Hematopoietic multipotent progenitor cell treated with erythropoietin and hydrocortisone succinate and interleukin-3 and kit ligand, for 4 days (in vitro differentiated cells): Measurements from ENCODE around the gene PPTC7.
"Not testable (repeated sequence)": the region's sequence is repeated elsewhere in the genome, so short reads cannot be mapped to it uniquely, and the experiment has no call there.

Experiments
- DNase-seq: peaks from one replicate; pipeline ENCODE4 v3.0.0-alpha.2; 2015

The PPTC7 gene, protein sequence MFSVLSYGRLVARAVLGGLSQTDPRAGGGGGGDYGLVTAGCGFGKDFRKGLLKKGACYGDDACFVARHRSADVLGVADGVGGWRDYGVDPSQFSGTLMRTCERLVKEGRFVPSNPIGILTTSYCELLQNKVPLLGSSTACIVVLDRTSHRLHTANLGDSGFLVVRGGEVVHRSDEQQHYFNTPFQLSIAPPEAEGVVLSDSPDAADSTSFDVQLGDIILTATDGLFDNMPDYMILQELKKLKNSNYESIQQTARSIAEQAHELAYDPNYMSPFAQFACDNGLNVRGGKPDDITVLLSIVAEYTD

DNA sequence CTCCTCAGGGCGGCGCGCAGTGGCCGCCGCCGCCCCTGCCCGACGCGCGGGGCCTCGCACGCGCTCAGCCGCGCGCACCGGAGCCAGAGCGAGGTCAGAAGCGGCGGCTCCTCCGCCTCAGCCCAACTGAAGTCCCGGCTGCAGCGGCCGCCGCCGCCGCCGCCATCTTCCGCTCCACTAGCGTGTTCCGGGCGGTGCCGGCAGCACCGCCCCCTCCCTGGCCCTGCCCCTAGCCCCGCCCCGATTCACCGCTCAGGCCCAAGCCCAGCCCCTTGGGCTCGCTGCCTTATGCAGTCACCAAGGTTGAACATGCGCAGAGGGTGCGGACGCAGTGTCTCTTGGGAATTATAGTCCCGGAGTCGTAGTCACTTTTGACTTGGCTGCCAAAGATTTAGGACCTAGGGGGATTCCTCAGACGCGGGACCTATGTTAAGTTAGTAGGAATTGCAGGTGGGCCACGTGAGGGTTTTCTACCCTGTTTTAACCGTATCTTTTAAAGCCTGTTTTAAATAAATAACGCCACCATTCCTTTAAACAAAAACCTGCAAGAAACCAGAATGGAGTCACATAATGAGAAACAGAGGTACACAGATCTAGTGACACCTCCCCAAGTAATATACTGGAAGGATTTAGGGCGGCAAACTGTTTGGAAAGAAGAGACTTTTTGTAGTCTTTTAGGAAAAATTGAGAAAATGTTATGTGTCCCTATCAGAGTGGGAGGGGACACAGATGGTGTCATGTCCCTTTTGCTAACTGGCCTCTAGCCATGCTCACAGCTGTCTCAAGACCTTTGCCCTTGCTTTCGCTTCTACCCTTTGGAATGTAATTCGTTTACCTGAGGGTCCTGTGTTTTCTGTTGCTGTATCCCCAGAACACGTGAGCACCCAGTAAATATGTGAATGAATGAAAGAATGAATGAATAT, at the start of gene PPTC7:
Gene PPTC7, minus strand, starts transcription at position 182 of the 923 bp plus-strand sequence. CDS start 287 bp downstream, outside the sequence.
- DNase-seq: peak; percentile 99

DNA sequence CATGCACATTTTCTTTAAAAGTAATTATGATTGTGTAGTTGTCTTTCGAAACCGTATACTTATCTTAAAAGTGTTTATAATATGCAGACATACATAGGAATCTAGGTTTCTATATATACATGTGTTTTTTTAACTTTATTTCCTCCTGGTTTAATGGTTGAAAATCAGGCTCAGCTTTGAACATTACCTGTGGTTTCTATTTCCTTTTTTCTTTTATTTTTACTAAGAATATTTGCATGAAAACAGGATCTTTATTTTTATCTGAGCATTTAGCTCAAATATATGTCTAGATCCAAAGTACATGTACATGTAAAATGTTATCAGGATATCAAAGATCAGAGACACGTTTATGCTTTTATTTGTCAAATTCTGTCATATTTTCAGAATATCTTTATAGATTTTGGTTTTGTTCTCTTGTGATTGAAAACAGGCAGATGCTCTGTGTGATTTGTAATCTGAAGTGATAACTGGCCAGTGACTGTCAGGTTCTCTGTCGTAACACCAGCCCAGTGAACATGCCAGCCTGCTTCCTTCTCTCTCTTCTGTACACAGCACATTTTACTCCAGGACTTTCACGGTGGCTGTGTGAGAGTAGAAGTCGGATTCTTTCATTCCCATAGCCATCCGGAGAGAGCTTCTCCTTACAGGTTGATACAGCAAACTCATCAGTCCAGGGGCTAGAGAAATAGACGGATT, 44.5 kb upstream of the PPTC7 start:
- DNase-seq: no peak

DNA sequence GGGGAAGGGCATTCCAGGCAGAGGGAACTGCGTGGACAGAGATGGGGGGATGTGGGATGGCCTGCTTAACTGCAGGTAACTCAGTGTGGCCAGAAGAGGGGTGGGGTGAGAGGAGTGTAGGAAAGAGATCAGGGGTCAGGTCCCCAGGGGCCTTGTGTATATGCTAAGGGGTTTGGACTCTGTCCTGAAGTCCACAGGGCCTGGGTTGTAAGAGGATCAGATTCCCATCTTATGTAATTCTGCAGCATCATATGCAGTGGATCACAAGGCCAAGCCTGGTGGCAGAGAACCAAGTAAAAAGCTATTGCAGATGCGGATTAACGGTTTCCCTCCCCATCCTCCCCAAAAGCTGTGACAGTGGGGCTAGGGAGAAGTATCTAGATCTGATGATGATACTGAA, 39.5 kb upstream of the PPTC7 start:
- DNase-seq: no peak

DNA sequence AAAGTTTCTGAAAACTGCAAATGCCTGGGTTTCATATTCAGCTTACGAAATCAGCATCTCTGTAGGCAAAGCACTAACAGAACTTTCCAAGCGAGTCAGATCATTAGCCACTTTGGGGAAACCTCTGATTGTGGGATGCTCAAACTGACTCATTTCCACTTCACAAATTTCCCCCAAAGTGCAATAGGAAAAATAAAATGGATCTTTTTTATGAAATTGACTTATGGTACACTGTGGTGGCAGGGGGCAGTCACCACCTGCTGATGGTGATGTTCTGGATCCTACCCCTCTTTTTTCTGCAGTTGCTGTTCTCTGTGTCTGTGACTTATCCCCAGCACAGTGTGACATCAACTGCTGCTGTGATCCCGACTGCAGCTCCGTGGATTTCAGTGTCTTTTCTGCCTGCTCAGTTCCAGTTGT, 36.4 kb upstream of the PPTC7 start:
- DNase-seq: peak; percentile 37

GRCh38 chr12:110616471-110617115, 33.5 kb upstream of the PPTC7 start:
- DNase-seq: no peak

DNA sequence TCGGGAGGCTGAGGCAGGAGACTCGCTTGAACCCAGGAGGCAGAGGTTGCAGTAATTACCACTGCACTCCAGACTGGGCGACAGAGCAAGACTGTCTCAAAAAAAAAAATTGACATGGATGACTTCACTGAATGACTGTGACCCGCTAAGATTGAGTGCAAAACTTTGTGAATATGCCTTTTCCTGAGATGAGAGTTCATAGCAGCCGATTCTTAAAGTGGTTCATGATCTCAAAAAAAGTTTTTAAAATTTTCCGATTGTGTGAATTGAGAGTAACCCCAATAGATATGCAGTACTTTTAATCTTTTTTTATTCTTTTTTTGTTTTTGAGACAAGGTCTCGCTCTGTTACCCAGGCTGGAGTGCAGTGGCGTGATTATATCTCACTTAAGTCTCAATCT, 32.1 kb upstream of the PPTC7 start:
- no peak for DNase-seq

- DNase-seq: peak; percentile 98
Measured at GRCh38 chr12:110613771-110614684, 30.9 kb upstream of the PPTC7 start, which contains the start of gene TCTN1. Gene TCTN1, plus strand, starts transcription at chr12:110614129. Its CDS starts 54 bp downstream, at chr12:110614183.

DNA sequence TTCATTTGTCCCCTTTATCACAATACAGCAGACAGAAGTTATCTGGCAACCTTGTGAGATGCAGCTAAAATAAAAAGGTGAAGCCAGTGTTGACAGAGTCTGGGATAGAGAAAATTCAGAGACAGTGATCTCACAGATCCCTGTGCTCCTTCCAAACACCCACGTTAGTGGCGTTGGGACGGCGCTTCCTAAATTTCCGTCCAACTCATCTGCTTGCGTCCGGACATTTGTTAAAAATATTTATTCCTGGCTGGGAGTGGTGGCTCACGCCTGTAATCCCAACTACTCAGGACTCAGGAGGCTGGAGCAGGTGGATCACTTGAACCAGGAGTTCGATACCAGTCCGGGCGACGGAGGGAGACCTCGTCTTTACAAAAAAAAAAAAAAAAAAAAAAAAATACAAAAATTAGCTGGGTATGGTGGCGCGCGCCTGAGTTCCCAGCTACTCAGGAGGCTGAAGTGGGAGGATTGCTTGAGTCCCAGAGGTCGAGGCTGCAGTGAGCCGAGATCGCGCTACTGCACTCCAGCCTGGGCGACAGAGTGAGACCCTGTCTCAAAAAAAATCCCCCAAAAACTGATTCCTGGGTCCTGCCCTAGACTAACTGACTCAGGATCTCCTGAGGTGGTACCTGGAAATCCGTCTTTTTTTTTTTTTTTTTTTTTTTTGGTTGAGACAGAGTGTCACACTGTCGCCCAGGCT, 30.1 kb upstream of the PPTC7 start:
- no peak for DNase-seq

GRCh38 chr12:110606253-110606611, 23.1 kb upstream of the PPTC7 start:
- no peak for DNase-seq

- peak; percentile 86 for DNase-seq
Measured at GRCh38 chr12:110602085-110602814, 19.1 kb upstream of the PPTC7 start.

DNA sequence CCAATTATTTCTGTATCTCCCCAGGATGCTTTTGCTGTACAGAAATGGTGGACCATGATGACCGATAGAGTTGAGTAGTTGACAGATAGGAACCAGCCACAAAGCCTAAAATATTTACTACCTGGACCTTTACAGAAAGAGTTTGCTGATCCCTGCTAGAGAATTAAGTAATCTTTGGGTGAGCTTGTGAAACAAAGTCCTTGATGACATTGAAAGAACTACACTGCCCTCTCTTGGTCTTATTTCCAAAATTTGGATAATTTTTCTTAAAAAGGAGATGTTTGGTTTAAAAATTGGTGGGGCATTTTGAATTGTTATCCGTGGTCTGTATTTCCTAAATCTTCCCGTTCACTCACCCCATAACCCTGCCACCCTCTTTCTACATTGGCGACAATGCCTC, 17.1 kb upstream of the PPTC7 start:
- DNase-seq: peak; percentile 88

GRCh38 chr12:110599334-110599733, 16.2 kb upstream of the PPTC7 start:
- no peak for DNase-seq

- DNase-seq: no peak
Measured at GRCh38 chr12:110597885-110598284, 14.8 kb upstream of the PPTC7 start.

DNA sequence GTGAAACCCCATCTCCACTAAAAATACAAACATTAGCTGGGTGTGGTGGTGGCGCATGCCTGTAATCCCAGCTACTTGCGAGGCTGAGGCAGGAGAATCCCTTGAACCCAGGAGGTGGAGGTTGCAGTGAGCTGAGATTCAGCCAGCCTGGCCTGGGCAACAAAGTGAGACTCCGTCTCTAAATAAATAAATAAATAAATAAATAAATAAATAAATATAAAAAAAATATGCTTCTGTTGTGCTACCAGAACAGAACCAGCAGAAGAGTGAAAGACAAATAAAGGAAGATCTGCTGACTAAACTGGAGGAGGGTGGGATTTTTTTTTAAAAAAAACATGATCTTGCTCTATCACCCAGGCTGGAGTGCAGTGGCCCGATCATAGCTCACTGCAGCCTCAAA, 9.8 kb upstream of the PPTC7 start:
- DNase-seq: not testable (repeated sequence)

DNA sequence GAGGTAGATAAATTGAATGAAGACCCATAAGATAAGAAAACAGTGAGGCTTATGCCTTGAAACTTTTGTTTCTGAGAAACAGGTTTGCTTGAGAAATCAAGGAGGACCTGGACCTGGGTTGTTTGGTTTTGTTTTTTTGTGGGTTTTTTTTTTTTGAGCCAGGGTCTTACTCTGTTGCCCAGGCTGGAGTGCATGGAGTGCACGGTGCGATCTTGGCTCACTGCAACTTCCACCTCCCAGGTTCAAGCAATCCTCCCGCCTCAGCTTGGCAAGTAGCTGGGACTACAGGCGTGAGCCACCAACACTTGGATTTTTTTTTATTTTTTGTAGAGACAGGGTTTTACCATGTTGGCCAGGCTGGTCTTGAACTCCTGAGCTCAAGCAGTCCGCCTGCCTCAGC, 9.0 kb upstream of the PPTC7 start:
- no peak for DNase-seq

GRCh38 chr12:110591451-110592051, 8.4 kb upstream of the PPTC7 start:
- no peak for DNase-seq

- peak; percentile 85 for DNase-seq
Measured at GRCh38 chr12:110590806-110591326, 7.7 kb upstream of the PPTC7 start.

DNA sequence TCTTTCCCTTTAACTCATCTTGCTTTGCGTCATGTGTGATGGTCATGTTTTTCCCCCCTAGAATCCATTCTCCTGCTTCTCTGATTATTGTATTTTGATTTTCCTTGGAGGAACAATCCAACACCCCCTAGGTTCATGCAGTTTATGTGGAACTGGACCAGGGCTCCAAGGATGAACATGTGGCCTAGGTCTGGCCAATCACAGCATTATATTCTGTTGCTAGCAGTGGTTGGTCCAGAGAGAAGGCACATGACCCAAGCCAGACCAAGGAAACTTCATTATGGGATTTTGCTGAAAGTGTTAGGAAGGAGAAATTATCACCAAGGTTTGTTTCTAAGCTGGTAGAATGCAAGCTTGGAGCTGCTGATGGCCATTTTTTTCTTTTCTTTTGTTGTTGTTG, 6.9 kb upstream of the PPTC7 start:
- DNase-seq: no peak

DNA sequence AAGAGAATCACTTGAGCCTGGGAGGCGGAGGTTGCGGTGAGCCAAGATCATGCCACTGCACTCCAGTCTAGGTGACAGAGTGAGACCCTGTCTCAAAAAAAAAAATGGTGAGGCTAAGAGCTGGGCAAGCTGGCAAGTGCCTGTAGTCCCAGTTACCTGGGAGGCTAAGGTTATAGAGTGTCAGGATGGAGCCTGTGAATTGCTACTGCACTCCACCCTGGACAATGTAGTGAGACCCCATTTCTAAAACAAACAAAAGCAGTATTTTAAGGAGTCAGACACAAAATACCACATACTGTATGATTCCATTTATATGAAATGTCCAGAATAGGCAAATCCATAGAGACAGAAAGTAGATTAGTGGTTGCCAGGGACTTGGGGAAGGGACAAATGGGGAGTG, 4.0 kb upstream of the PPTC7 start:
- not testable (repeated sequence) for DNase-seq
